ENCODE data around the gene DENND2A.

DENND2A gene

GRCh38 chr7:140584195-140584851, 56.3 kb downstream of the DENND2A start:
- H3K4me3 ChIP-seq (ENCODE audit: low read length), result no peak overlapping the region
- TF ChIP-seq CTCF (conservative IDR thresholded peaks at IDR 0.05; ENCODE audit: low read length), result no peak
- DNase-seq (ENCODE audit: low read depth), result no peak

GRCh38 chr7:140581411-140581810, 59.2 kb downstream of the DENND2A start:
- TF ChIP-seq CTCF (conservative IDR thresholded peaks at IDR 0.05; ENCODE audit: low read length), result no peak
- H3K4me3 ChIP-seq (ENCODE audit: low read length), result no peak overlapping the region
- DNase-seq (ENCODE audit: low read depth), result peak; percentile 33

- no peak for TF ChIP-seq CTCF (conservative IDR thresholded peaks at IDR 0.05; ENCODE audit: low read length)
- DNase-seq (ENCODE audit: low read depth), result no peak
- H3K4me3 ChIP-seq (ENCODE audit: low read length), result no peak overlapping the region
These were observed 63.0 kb downstream of the DENND2A start for GRCh38 chr7:140577651-140578050.

- DNase-seq (ENCODE audit: low read depth), result no peak
- no peak overlapping the region for H3K4me3 ChIP-seq (ENCODE audit: low read length)
- no peak for TF ChIP-seq CTCF (conservative IDR thresholded peaks at IDR 0.05; ENCODE audit: low read length)
These were observed 64.0 kb downstream of the DENND2A start for GRCh38 chr7:140576589-140576988.

- H3K4me3 ChIP-seq (ENCODE audit: low read length), result no peak overlapping the region
- no peak for TF ChIP-seq CTCF (conservative IDR thresholded peaks at IDR 0.05; ENCODE audit: low read length)
- peak; percentile 40 for DNase-seq (ENCODE audit: low read depth)
These were observed 69.0 kb downstream of the DENND2A start for GRCh38 chr7:140571538-140572122.

- no peak for DNase-seq (ENCODE audit: low read depth)
- TF ChIP-seq CTCF (conservative IDR thresholded peaks at IDR 0.05; ENCODE audit: low read length), result no peak
These were observed 70.5 kb downstream of the DENND2A start for GRCh38 chr7:140570120-140570519.

More at GRCh38 chr7:140570120-140570519, 70.5 kb downstream of the DENND2A start:
- H3K4me3 ChIP-seq (ENCODE audit: low read length), result no peak overlapping the region
